NK-92 (cell line): ENCODE data around the gene PGBD2.
A peak's percentile ranks its signal among the peaks of the same experiment; 100 is the strongest.
"Not testable (repeated sequence)": the region's sequence is repeated elsewhere in the genome, so short reads cannot be mapped to it uniquely, and the experiment has no call there.

Source experiments
- DNase-seq: peaks from one replicate; lab custom pipeline; 2025; ENCODE audit not compliant: unreplicated experiment; lab: John Stamatoyannopoulos, UW

Gene PGBD2

GRCh38 chr1:248906009-248906752 is at the start of gene PGBD2:
PGBD2 (plus strand) TSS chr1:248906235; CDS start chr1:248913863, 7,628 bp downstream.
- DNase-seq: peak; percentile 68

- no peak for DNase-seq
Measured at GRCh38 chr1:248857201-248857600, 48.8 kb upstream of the PGBD2 start.

- no peak for DNase-seq
Measured at GRCh38 chr1:248857749-248858095, 48.3 kb upstream of the PGBD2 start.

GRCh38 chr1:248858096-248858890 is 47.7 kb upstream of the PGBD2 start:
- DNase-seq: no peak

GRCh38 chr1:248858891-248859889 is 46.8 kb upstream of the PGBD2 start, which contains the start of gene ZNF692:
ZNF692 (minus strand) TSS chr1:248859085; CDS start chr1:248858309, 776 bp downstream.
- DNase-seq: peak; percentile 63

GRCh38 chr1:248860007-248860406 is 46.0 kb upstream of the PGBD2 start:
- no peak for DNase-seq

GRCh38 chr1:248861616-248862015 is 44.4 kb upstream of the PGBD2 start:
- DNase-seq: no peak

GRCh38 chr1:248862695-248862997 is 43.4 kb upstream of the PGBD2 start:
- DNase-seq: no peak

GRCh38 chr1:248862998-248863881 is 42.8 kb upstream of the PGBD2 start:
- no peak for DNase-seq

- DNase-seq: no peak
Measured at GRCh38 chr1:248871837-248872401, 34.1 kb upstream of the PGBD2 start.

GRCh38 chr1:248872752-248873408 is 33.2 kb upstream of the PGBD2 start:
- no peak for DNase-seq

- peak; percentile 36 for DNase-seq
Measured at GRCh38 chr1:248873409-248873992, 32.5 kb upstream of the PGBD2 start.

- DNase-seq: no peak
Measured at GRCh38 chr1:248873993-248874533, 32.0 kb upstream of the PGBD2 start.

- DNase-seq: no peak
Measured at GRCh38 chr1:248881261-248881660, 24.8 kb upstream of the PGBD2 start.

GRCh38 chr1:248882427-248882826 is 23.6 kb upstream of the PGBD2 start:
- DNase-seq: not testable (repeated sequence)

- DNase-seq: no peak
Measured at GRCh38 chr1:248884632-248885295, 21.3 kb upstream of the PGBD2 start.

GRCh38 chr1:248885646-248886045 is 20.4 kb upstream of the PGBD2 start:
- DNase-seq: no peak

- DNase-seq: no peak
Measured at GRCh38 chr1:248886237-248886895, 19.7 kb upstream of the PGBD2 start.
